GM13976 (cell line): ENCODE measurements around the gene VWA8.
"Not testable (repeated sequence)": the region's sequence is repeated elsewhere in the genome, so short reads cannot be mapped to it uniquely, and the experiment has no call there.

Source experiments
- DNase-seq: peaks from one replicate; pipeline ENCODE4 v3.0.0; 2012; ENCODE audit warnings: low spot score
- in situ Hi-C: fragments of 300-500 bp; cut with MboI; formaldehyde crosslinking; loops from one replicate; pipeline ENCODE4 v1.12.0; 2022; ENCODE audit warnings: low sequenced_read_pairs, mixed read lengths, inconsistent platforms; ENCODE audit not compliant: unreplicated experiment
- TF ChIP-seq, protein P1 (sequence below): IDR thresholded peaks from 2 replicates; pipeline ENCODE4 v1.5.1; 2012; ENCODE audit warnings: borderline replicate concordance, mild to moderate bottlenecking; ENCODE audit not compliant: insufficient read depth; ENCODE audit errors: extremely low read depth, missing control alignments, control extremely low read depth

Gene VWA8

GRCh38 chr13:41641429-41641828, 319.5 kb downstream of the VWA8 start:
- TF ChIP-seq, protein P1, sequence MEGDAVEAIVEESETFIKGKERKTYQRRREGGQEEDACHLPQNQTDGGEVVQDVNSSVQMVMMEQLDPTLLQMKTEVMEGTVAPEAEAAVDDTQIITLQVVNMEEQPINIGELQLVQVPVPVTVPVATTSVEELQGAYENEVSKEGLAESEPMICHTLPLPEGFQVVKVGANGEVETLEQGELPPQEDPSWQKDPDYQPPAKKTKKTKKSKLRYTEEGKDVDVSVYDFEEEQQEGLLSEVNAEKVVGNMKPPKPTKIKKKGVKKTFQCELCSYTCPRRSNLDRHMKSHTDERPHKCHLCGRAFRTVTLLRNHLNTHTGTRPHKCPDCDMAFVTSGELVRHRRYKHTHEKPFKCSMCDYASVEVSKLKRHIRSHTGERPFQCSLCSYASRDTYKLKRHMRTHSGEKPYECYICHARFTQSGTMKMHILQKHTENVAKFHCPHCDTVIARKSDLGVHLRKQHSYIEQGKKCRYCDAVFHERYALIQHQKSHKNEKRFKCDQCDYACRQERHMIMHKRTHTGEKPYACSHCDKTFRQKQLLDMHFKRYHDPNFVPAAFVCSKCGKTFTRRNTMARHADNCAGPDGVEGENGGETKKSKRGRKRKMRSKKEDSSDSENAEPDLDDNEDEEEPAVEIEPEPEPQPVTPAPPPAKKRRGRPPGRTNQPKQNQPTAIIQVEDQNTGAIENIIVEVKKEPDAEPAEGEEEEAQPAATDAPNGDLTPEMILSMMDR, result no peak
- in situ Hi-C loops, result loop anchor here (25.0 kb wide), 1 partner anchor 554 kb away; no protein-coding TSS in a partner anchor
- no peak for DNase-seq

- in situ Hi-C loops, result loop anchor here (25.0 kb wide), 1 partner anchor 553 kb away; no protein-coding TSS in a partner anchor
- TF ChIP-seq, protein P1, result no peak
- no peak for DNase-seq
Measured at GRCh38 chr13:41639955-41640780, 320.7 kb downstream of the VWA8 start.

DNA sequence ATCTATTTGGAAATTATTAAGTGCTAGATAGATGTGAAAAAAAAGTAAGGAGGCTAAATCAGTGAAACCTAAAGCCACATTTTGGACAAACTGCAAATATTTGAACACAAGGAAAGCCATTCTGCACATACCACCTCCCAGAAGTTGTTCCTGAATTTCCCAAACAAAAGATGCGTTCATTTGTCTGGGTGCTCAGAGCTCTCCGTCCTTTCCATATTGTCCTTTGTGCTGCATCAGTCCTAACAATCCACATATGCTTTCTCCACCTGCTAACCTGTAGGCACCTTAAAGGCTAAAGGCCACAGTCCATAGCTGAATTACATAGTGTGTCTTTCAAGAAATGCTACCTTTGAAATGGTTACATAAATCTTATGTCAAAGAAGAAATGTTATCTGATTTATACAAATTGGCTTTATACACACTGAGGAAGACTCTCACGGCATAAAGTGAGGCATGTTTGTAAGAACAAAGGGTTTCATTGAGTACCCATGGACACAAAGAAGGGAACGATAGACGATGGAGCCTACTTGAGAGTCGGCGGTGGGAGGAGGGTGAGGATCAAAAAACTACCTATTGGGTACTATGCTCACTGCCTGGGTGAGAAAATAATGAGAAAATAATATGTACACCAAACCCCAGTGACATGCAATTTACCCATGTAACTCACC, 321.5 kb downstream of the VWA8 start:
- in situ Hi-C loops, result loop anchor here (25.0 kb wide), 1 partner anchor 552 kb away; no protein-coding TSS in a partner anchor
- DNase-seq, result no peak
- TF ChIP-seq, protein P1, result no peak

DNA sequence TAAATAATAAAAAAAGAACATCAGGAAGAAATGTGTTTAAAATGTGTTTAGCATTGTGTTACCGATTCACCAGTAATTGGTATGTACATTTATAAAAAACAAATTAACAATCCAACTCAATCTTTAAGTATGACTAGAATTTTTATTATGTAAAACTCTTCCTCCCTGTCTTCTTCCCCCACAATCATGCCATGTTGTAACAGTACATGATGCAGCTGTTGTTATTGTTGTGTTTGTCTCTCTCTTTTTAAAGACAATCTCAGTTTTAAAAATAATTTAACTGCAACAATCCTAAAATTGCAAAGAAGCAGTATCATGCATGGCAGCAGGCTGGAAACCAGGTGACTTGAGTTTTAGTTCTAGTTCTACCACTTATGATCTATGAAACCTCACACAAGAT, 323.3 kb downstream of the VWA8 start:
- DNase-seq, result no peak
- TF ChIP-seq, protein P1, result no peak
- in situ Hi-C loops, result loop anchor here (25.0 kb wide), 1 partner anchor 550 kb away; no protein-coding TSS in a partner anchor

DNA sequence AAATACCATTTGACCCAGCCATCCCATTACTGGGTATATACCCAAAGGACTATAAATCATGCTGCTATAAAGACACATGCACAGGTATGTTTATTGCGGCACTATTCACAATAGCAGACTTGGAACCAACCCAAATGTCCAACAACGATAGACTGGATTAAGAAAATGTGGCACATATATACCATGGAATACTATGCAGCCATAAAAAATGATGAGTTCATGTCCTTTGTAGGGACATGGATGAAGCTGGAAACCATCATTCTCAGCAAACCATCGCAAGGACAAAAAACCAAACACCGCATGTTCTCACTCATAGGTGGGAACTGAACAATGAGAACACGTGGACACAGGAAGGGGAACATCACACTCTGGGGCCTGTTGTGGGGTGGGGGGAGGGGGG, 323.9 kb downstream of the VWA8 start:
- in situ Hi-C loops, result loop anchor here (25.0 kb wide), 1 partner anchor 550 kb away; no protein-coding TSS in a partner anchor
- not testable (repeated sequence) for DNase-seq

DNA sequence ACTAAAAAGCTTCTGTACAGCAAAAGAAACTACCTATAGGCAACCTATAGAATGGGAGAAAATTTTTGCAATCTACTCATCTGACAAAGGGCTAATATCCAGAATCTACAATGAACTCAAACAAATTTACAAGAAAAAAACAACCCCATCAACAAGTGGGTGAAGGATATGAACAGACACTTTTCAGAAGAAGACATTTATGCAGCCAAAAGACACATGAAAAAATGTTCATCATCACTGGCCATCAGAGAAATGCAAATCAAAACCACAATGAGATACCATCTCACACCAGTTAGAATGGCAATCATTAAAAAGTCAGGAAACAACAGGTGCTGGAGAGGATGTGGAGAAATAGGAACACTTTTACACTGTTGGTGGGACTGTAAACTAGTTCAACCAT, 324.3 kb downstream of the VWA8 start:
- in situ Hi-C loops, result loop anchor here (25.0 kb wide), 1 partner anchor 549 kb away; no protein-coding TSS in a partner anchor
- not testable (repeated sequence) for DNase-seq

- TF ChIP-seq, protein P1, result no peak
- in situ Hi-C loops, result loop anchor here (25.0 kb wide), 1 partner anchor 547 kb away; no protein-coding TSS in a partner anchor
- DNase-seq, result no peak
Measured at GRCh38 chr13:41634407-41634806, 326.5 kb downstream of the VWA8 start.
